ENCODE measurements around the gene APOO.
"Not testable (repeated sequence)": the region's sequence is repeated elsewhere in the genome, so short reads cannot be mapped to it uniquely, and the experiment has no call there.

The APOO gene

DNA sequence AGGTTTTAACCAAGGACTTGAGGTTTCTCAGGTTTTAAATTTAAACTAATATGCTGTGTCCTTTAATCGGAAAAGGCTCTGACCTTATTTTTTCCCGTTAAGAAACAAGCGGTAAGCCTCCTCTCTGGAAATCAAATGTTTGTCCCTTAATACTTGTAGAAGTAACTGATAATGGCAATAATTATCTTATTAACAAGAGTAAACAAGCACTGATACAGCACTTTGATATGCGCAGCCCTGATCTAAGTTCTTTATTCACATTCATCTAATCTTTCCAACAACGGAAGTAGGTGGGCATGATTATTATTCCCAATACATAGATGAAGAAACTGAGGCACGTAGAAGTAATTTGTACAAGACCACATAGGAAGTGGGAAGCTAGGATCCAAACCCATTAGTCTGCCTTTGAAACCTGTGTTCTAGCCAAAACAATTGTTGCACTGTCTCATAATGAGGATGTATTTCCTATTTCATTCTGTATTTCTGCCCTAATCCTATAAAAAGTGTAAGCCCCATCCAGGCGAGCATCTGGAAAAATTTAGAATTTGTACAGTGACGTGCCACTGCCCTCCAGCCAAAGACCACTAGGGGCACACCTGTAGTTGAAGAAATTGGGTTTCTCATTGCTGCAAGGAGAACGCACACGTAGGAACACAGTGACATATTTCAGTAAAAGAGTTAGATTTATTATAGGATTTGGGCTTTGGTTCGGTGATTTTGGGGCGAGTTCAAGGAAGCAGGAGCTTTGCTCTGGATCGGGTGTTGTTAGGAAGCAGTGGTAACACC, 674 bp upstream of the APOO start:
- in situ Hi-C loops (cut with HindIII; ENCODE audit: low pct_ligation_motif_present, low pct_unique_long_range_greater_than_20kb, low sequenced_read_pairs), result loop anchor here (10.0 kb wide), 1 partner anchor 204 kb away; no protein-coding TSS in a partner anchor
- no peak for DNase-seq

DNA sequence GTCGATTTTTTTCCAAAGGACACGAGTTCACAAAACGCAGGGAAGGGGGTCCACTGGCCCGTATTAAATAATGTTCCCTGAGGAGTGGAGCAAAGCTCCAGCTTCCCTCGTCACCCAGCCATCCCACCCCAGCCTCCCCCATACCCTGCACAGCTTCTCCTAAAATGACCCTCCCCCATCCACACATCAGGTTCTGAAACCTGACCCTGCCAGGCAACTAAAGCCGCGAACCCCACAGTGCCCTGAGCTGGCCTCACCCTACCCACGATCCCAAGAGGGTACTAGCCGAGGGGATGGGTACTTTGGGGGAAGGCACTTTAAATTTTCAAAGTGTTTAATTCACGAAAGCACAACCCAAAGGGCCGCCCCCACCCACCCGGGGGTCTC, 634 bp downstream of the APOO start:
- DNase-seq, result no peak
- in situ Hi-C loops (cut with HindIII; ENCODE audit: low pct_ligation_motif_present, low pct_unique_long_range_greater_than_20kb, low sequenced_read_pairs), result loop anchor here (10.0 kb wide), 1 partner anchor 202 kb away; no protein-coding TSS in a partner anchor

DNA sequence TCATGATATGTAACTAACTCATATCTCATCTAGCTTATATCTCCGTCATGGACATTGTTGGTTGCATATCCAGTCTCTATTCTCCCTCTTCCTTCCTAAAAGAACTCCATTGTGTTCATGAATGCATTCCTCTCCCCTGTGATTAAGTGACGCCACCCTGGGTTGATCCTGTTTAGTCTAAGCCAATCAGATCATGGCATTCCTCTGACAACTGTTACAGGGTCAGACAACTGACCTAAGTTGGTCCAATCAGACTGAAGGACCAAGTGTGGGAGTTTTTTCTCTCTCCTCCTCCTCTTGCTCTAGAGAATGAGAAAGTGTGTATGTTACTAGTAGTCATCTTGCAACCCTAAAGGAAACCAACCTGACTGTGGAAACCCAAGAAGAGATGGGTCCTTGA, 3.6 kb downstream of the APOO start:
- DNase-seq, result no peak
- in situ Hi-C loops (cut with HindIII; ENCODE audit: low pct_ligation_motif_present, low pct_unique_long_range_greater_than_20kb, low sequenced_read_pairs), result loop anchor here (10.0 kb wide), 1 partner anchor 199 kb away; no protein-coding TSS in a partner anchor

DNA sequence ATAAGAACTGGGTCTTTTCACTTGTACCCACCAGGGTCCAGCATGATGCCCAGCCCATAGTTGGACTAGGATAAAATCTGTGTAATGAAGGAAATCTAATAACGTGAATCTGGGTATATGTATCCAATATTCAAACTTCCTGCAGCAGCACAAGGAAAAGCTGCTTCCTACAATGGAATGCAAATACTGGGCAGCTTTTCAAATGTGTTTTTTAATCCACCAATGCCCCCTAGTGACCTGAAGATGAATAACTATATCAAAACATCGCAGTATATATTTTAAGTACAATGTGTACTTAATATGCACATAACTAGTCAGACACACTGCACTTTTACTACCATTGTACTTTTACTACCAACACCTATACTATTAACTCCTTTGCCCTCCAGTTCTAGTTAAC, 5.3 kb downstream of the APOO start:
- in situ Hi-C loops (cut with HindIII; ENCODE audit: low pct_ligation_motif_present, low pct_unique_long_range_greater_than_20kb, low sequenced_read_pairs), result loop anchor here (10.0 kb wide), 1 partner anchor 198 kb away; no protein-coding TSS in a partner anchor
- DNase-seq, result peak; percentile 52

DNA sequence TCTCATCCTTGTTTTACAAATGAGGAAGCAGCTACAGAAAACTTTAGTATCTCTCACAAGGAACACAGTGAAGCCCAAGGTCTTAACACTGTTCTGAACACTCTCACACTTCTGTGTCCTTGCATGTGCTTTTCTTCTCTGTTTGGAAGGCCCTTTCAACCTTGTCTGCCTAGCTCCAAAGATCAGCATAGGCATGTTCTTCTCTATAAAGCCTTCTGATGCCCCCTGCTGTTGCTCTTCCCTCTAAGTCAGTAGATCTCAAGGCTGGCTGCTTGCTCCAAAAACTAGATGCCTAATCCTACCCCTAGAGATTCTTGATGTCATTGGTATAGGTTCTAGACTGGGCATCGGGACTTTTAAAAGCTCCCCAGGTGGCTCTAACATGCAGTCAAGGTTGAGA, 5.9 kb downstream of the APOO start:
- peak; percentile 73 for DNase-seq
- in situ Hi-C loops (cut with HindIII; ENCODE audit: low pct_ligation_motif_present, low pct_unique_long_range_greater_than_20kb, low sequenced_read_pairs), result loop anchor here (10.0 kb wide), 1 partner anchor 197 kb away; no protein-coding TSS in a partner anchor

DNA sequence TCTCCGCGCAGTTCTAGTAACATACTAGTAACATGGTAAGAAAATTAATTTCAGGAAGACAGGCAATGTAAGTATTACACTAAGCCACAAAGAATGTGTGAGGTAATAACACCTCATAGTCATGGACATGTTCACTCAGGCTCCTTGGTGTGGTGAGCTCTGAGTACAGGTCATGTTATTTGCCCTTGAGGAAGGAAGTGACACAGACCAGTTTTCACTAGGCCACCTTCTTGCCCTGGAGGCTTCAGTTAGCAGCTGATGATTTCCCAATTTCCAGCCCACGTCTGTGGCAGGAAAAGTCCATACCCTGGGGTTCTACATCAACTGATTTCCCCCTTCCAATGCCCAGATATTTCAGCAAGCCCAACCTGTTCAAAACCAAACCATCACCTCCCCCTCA, 6.7 kb downstream of the APOO start:
- in situ Hi-C loops (cut with HindIII; ENCODE audit: low pct_ligation_motif_present, low pct_unique_long_range_greater_than_20kb, low sequenced_read_pairs), result loop anchor here (10.0 kb wide), 1 partner anchor 196 kb away; no protein-coding TSS in a partner anchor
- peak; percentile 70 for DNase-seq

DNA sequence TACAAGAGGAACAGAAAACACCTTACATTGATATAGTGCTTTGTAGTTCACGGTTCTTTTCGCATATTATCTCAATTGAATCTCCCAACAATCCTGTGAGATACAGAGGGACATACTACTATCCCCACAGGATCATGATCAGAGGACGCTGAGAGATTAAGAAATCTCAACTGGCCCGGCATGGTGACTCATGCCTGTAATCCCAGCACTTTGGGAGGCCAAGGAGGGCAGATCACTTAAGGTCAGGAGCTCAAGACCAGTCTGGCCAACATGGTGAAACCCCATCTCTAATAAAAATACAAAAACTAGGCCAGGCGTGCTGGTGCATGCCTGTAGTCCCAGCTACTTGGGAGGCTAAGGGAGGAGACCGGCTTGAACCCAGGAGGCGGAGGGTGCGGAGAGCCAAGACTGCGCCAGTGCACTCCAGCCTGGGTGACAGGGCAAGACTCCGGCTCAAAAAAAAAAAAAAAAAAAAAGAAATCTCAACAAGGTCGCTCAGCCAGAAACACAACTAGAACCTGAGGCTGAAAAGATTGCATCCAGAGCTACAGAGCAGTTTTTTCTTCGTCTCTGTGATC, 7.4 kb downstream of the APOO start:
- in situ Hi-C loops (cut with HindIII; ENCODE audit: low pct_ligation_motif_present, low pct_unique_long_range_greater_than_20kb, low sequenced_read_pairs), result loop anchor here (10.0 kb wide), 1 partner anchor 196 kb away; no protein-coding TSS in a partner anchor
- no peak for DNase-seq

DNA sequence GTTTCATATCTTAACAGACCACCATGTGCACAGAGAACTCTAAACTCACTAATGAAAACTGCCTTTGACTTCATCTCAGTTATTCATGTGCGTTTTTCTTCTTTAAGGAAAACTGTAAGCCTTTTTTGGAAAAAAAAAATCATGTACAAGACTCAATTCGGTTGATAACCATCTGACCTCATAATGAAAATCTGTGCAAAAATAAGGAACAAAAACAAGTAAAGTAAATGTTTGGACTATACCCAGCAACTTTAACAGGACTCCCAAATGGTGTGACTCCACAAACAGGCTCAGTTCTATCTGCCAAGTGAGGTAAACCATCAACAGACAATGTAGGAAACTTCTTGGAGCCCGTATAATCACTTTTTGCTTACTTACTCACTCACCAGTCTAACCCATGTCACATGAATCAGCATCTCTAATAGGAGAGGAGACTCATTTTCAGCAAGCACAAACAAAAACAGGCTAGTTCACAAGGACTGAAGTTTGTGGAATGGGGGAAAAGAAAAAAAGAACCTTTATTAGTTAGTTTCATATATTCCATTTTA, 9.3 kb downstream of the APOO start:
- in situ Hi-C loops (cut with HindIII; ENCODE audit: low pct_ligation_motif_present, low pct_unique_long_range_greater_than_20kb, low sequenced_read_pairs), result no loop called here
- peak; percentile 37 for DNase-seq

DNA sequence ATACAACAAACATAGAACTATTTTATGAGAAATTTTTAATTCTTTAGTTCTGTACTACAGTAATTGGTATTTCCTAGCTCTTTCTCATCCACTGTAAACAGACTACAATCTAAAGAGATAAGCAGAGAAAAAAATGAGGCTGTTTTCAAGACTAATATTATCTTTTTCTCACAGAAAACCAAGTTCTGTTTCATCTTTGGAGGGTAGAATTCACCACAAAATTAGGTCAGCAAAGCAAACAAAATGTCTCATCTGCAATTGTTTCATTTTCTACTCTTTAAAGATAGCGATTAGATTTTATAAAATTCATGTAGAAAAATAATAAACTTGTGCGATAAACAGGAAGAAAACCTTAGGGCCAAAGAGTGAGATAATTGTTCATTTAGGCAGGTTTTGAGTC, 10.8 kb downstream of the APOO start:
- in situ Hi-C loops (cut with HindIII; ENCODE audit: low pct_ligation_motif_present, low pct_unique_long_range_greater_than_20kb, low sequenced_read_pairs), result no loop called here
- DNase-seq, result no peak

DNA sequence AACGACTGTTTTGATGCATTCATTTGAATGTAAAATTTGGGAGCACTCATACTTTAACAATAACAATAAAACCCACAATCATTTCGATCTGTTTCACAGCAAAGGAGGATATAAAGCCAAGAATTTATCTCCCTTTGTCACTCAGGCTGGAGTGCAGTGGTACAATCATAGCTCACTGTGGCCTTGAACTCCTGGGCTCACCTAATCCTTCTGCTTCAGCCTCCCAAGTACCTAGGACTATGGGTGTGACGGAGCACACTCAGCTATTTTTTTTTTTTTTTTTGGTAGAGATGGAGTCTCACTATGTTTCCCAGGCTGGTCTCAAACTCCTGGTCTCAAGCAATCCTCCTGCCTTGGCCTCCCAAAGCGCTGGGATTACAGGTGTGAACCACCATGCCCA, 11.2 kb downstream of the APOO start:
- in situ Hi-C loops (cut with HindIII; ENCODE audit: low pct_ligation_motif_present, low pct_unique_long_range_greater_than_20kb, low sequenced_read_pairs); DNase-seq: not testable (repeated sequence)

DNA sequence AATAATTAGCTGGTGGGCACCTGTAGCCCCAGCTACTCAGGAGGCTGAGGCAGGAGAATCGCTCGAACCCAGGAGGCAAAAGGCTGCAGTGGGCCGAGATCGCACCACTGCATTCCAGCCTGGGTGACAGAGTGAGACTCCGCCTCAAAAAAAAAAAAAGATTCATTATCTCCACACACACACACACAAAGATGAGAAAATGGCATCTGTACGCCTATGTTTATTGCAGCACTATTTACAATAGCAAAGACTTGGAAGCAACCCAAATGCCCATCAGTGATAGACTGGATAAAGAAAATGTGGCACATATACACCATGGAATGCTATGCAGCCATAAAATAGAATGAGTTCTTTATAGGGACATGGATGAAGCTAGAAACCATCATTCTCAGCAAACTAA, 12.7 kb downstream of the APOO start:
- in situ Hi-C loops (cut with HindIII; ENCODE audit: low pct_ligation_motif_present, low pct_unique_long_range_greater_than_20kb, low sequenced_read_pairs); DNase-seq: not testable (repeated sequence)

DNA sequence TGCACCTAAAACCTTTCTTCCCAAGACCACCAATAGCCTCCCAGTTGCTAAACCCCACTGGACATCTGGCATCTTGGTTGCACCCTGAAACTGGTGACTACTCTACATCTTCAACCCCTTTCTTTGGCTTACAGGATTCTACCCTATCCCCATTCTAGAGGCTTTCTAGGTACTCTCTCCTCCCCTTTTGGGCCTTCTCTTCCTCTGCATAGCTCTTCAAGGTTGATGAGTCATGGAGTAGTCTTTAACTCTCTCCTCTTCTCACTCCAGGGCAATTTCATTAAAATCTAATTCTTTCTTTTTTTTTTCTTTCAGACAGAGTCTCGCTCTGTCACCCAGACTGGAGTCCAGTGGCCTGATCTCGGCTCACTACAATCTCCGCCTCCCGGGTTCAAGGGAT, 16.8 kb downstream of the APOO start:
- no peak for DNase-seq
- in situ Hi-C loops (cut with HindIII; ENCODE audit: low pct_ligation_motif_present, low pct_unique_long_range_greater_than_20kb, low sequenced_read_pairs), result no loop called here

DNA sequence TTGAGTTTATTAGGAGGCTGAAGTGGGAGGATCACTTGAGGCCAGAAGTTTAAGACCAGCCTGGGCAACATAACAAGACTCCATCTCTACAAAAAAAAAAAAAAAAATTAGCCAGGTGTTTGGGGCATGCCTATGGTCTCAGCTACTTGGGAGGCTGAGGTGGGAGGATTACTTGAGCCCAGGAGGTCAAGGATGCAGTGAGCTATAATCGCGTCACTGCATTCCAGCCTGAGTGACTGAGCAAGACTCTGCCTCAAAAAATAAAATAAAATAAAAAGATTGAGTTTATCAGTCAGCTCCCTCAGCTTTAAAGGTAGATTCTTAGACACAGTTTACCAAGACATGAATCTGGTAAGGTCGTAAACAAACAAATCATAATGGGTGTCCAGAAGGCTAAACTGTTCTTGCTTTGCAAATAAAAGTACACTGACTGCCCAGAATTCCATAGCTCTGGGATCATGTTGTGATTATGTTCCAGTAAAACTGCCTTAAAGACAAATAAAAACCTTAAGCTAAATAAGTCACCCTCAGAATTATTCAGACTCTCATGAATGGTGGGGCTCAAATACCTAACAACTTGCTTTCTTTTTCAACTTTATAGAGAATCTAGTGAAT, 18.7 kb downstream of the APOO start:
- no peak for DNase-seq
- in situ Hi-C loops (cut with HindIII; ENCODE audit: low pct_ligation_motif_present, low pct_unique_long_range_greater_than_20kb, low sequenced_read_pairs), result no loop called here

DNA sequence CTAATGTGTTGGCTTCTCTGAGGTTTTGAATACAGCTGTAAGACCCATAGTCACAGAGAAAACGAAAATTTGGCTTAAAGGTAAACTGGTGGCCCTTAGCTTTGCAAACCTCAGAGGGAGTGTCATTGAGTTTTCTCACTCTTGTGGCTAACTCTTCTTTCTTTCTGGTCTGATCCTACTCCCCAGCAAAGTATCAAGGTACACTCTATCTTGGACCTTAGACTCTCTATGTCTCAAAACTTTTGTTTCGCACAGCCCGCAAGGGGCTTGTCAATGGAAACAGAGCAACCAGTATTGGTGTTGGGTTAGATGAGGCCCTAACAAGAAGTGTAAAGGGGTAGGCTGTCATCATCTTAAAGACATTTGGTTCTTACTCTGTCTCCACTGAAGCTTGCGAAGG, 19.8 kb downstream of the APOO start:
- DNase-seq, result no peak
- in situ Hi-C loops (cut with HindIII; ENCODE audit: low pct_ligation_motif_present, low pct_unique_long_range_greater_than_20kb, low sequenced_read_pairs), result no loop called here

DNA sequence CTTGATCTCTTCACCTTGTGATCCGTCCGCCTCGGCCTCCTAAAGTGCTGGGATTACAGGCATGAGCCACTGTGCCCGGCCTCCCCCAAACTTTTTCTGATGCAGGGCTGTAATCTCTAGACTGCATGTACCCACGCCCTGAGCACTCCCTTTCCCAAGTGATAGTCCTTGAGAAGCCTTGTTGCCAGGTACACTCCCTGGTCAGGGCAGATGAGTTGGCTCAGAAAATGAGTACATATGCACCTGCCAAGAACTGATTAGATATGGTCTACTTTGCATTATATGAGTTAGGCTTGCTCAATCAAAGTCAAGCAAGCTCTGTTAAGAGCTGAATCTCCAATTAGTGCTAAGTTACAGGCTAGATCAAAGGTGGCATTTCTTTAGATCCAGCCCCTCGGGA, 20.3 kb downstream of the APOO start:
- no peak for DNase-seq
- in situ Hi-C loops (cut with HindIII; ENCODE audit: low pct_ligation_motif_present, low pct_unique_long_range_greater_than_20kb, low sequenced_read_pairs), result no loop called here

DNA sequence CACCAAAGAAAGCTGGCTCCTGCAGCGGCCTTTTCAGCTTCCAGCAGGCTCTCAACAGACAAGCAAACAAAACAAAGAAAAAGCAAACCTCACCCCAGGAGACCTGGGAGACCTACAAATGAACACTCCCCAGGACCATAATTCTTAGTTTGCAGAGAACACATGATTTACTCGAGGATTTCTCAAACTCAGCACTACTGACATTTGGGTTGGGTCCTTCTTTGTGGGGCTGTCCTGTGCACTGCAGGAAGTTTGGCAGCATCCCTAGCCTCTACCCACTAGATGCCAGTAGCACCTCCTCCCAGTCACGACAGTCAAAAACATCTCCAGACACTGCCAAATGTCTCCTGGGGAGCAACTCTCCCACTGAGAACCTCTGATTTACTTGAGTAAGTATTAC, 21.9 kb downstream of the APOO start:
- in situ Hi-C loops (cut with HindIII; ENCODE audit: low pct_ligation_motif_present, low pct_unique_long_range_greater_than_20kb, low sequenced_read_pairs), result no loop called here
- no peak for DNase-seq

DNA sequence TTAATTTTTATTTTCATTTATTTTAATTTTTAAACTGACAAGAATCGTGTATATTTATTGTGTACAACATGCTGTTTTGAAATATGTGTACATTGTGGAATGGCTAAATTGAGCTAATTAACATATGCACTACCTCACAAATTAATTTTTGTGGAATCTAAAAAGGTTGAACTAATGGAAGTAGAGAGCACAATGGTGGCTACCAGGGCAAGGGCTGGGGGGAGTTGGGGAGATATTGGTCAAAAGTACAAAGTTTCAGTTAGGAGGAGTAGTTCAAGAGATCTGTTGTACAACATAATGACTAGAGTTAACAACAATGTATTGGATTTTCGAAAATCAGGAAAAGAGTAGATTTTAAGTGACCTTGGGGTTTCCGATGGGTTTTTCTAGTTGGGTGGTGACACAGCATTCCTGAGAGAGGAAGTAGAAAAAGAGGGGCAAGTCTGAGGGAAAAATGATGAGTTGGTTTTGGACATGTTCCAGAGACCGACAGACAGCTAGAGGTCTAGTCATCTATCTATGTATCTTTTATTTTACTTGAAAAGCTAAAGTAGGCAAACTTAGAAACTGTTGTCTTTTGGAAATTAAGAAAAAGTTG, 23.2 kb downstream of the APOO start:
- DNase-seq, result peak; percentile 19
- in situ Hi-C loops (cut with HindIII; ENCODE audit: low pct_ligation_motif_present, low pct_unique_long_range_greater_than_20kb, low sequenced_read_pairs), result no loop called here

DNA sequence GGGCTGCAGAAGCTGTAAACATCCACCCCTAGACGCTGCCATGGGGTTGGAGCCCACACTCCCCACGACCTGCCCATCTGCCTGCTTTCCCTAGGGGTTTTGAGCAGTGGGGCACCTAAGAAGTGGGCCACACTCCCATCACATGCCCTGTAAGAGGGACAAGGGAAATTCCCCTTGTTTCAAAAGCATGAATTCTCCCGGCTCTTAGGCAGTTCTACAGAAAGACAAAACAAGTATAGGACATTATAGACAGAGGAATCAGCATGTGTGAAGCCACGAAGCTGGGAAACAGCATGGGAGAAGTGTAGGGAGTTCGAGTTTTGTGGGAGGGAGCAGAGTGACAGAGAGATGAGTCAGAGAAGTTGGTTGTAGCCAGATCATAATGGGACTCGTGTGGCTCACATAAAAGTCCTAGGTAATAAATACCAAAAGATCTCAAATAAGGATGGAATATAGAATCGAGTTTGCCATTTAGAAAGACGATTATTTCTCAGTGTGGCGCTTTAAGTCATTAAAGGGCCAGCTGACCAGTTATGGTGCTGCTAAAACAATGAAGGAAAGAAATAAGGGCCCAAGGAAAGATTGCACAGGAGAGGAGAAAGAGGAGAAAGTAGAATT, 23.9 kb downstream of the APOO start:
- in situ Hi-C loops (cut with HindIII; ENCODE audit: low pct_ligation_motif_present, low pct_unique_long_range_greater_than_20kb, low sequenced_read_pairs), result no loop called here

More for the DNA sequence above, 23.9 kb downstream of the APOO start:
- DNase-seq, result peak; percentile 63

Measured in ACHN (cell line).